SK-N-DZ (cell line): Measurements from ENCODE around the gene ITGA4.

ENCODE experiments used
- DNase-seq: peaks from one replicate; pipeline ENCODE4 v3.0.0-alpha.2; 2015; ENCODE audit warnings: low spot score

ITGA4 gene

GRCh38 chr2:181573140-181573736 is 116.1 kb downstream of the ITGA4 start:
- peak; percentile 65 for DNase-seq

DNA sequence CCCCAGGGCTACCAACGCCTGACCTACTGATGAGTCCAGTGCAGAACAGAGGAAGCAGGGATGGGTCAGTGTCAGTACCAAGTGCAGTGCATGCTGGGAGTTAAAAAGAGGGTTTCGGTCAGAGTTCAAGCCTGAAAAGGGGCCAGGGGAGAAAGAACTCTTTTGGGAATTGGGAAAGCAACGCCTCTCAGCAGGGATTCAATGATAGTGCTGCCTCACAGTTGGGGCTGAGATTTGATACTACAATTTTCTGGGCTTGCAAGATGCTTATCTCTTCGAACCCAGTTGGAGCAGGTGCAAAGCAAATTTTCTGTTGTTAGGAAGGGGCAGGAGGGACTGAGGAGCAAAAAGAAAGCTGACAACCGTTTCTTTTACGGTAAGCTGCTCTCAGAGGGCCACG is 117.1 kb downstream of the ITGA4 start:
- peak; percentile 63 for DNase-seq

DNA sequence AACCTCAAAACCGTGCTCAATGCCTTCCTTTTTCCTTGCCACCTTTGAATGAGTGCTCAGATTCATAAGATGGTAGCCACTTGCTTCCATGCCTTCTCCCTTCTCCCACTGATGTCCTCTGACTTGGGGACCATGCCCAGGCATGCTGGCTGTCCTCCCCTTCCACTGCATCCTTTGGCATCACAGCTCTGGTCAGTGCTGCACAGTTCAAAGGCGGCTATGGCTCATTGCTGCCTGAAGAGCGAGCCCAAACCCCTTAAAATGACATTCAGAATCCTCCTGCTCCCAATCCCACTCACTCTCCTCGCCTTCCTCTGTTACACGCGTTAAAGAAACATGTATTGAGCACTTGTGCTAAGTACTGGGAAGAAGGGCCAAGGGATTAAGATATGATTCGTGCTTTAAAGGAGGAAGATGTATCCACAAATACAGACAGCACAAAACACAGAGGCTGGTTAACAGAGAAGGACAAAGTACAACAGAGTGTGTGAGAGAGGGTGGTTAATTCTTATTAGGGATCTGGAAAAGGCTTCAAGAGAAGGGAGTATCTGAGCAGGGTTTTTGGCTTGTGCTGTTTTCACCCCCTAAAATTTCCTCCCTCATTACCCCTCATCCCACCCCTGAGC is 118.0 kb downstream of the ITGA4 start:
- DNase-seq, result peak; percentile 20

GRCh38 chr2:181575650-181576025 is 118.5 kb downstream of the ITGA4 start:
- no peak for DNase-seq

GRCh38 chr2:181576431-181576830 is 119.2 kb downstream of the ITGA4 start:
- DNase-seq, result no peak

- no peak for DNase-seq
These were observed 121.6 kb downstream of the ITGA4 start for GRCh38 chr2:181578829-181579228.

- DNase-seq, result no peak
These were observed 124.3 kb downstream of the ITGA4 start for GRCh38 chr2:181581534-181581933.

GRCh38 chr2:181585732-181586131 is 128.5 kb downstream of the ITGA4 start:
- peak; percentile 65 for DNase-seq
